ENCODE measurements around the gene SKAP1.

- TF ChIP-seq CTCF (IDR thresholded peaks at IDR 0.05) (no peak), POLR2A (IDR thresholded peaks at IDR 0.05) (no peak)
Measured at GRCh38 chr17:48455791-48456190, 25.8 kb upstream of the SKAP1 start.

Data from heart left ventricle (tissue), 13 donors.